H7 (cell line): Measurements from ENCODE around the gene DRC7. TPM values are rescaled to one million over a fixed set of nuclear protein-coding genes. Genes with fewer than 3 reads are reported as not detected.
A peak's percentile ranks its signal among the peaks of the same experiment; 100 is the strongest.

Experiments
- DNase-seq: peaks from one replicate; pipeline ENCODE4 v3.0.0; 2012
- H3K27me3 ChIP-seq: 2 replicates; pipeline ENCODE4 v1.6.0; 2011; ENCODE audit warnings: mild to moderate bottlenecking, low read length; ENCODE audit not compliant: control insufficient read depth, insufficient read depth
- H3K36me3 ChIP-seq: replicated peaks from 2 replicates; pipeline ENCODE4 v1.5.1; 2011; ENCODE audit warnings: low read length; ENCODE audit not compliant: control insufficient read depth, insufficient read depth
- H3K4me3 ChIP-seq: 2 replicates; pipeline ENCODE4 v1.5.1; 2011; ENCODE audit warnings: low read depth, mild to moderate bottlenecking, control low read depth, low read length, moderate library complexity; ENCODE audit not compliant: insufficient read depth
- total RNA-seq: library from RNA; depleted of rRNA; stranded (reverse); fragments of >200 nt; shearing (Covaris generic); gene quantifications from 2 replicates; pipeline ENCODE4 v1.2.3, GENCODE V29; 2014

Gene DRC7
- total RNA-seq, 1 experiment from 2014 or later: 0.03 TPM

- DNase-seq: no peak
- Histone ChIP-seq H3K27me3 (no peaks in the 10 kb centered on the region), H3K4me3 (no peak overlapping the region), H3K36me3 (no peaks in the 10 kb centered on the region)
Observed at GRCh38 chr16:57692636-57693035, 2.0 kb upstream of the DRC7 start.

- no peak for DNase-seq
- H3K36me3 ChIP-seq: no peaks in the 10 kb centered on the region
- H3K27me3 ChIP-seq: no peaks in the 10 kb centered on the region
- no peak overlapping the region for H3K4me3 ChIP-seq
Observed at GRCh38 chr16:57693550-57693949, 1.1 kb upstream of the DRC7 start.

GRCh38 chr16:57694231-57694724 lies 328 bp upstream of the DRC7 start:
- Histone ChIP-seq H3K36me3 (no peaks in the 10 kb centered on the region), H3K27me3 (no peaks in the 10 kb centered on the region), H3K4me3 (no peak overlapping the region)
- no peak for DNase-seq

GRCh38 chr16:57695680-57696069 lies 1.1 kb downstream of the DRC7 start:
- Histone ChIP-seq H3K36me3 (no peaks in the 10 kb centered on the region), H3K4me3 (no peak overlapping the region), H3K27me3 (no peaks in the 10 kb centered on the region)
- DNase-seq: no peak

- no peak for DNase-seq
- H3K27me3 ChIP-seq: no peaks in the 10 kb centered on the region
- H3K36me3 ChIP-seq: no peaks in the 10 kb centered on the region
- H3K4me3 ChIP-seq: no peak overlapping the region
Observed at GRCh38 chr16:57696240-57696639, 1.6 kb downstream of the DRC7 start.

GRCh38 chr16:57697896-57698537 lies 3.4 kb downstream of the DRC7 start:
- H3K27me3 ChIP-seq: no peaks in the 10 kb centered on the region
- DNase-seq: no peak
- H3K36me3 ChIP-seq: no peaks in the 10 kb centered on the region
- no peak overlapping the region for H3K4me3 ChIP-seq

GRCh38 chr16:57698812-57699405 lies 4.3 kb downstream of the DRC7 start:
- no peak overlapping the region for H3K4me3 ChIP-seq
- DNase-seq: peak; percentile 24
- no peaks in the 10 kb centered on the region for H3K36me3 ChIP-seq
- no peaks in the 10 kb centered on the region for H3K27me3 ChIP-seq

GRCh38 chr16:57699481-57699880 lies 4.9 kb downstream of the DRC7 start:
- H3K36me3 ChIP-seq: no peaks in the 10 kb centered on the region
- no peak for DNase-seq
- no peak overlapping the region for H3K4me3 ChIP-seq
- no peaks in the 10 kb centered on the region for H3K27me3 ChIP-seq

GRCh38 chr16:57699899-57700298 lies 5.3 kb downstream of the DRC7 start:
- Histone ChIP-seq H3K27me3 (no peaks in the 10 kb centered on the region), H3K36me3 (no peaks in the 10 kb centered on the region), H3K4me3 (no peak overlapping the region)
- DNase-seq: no peak

GRCh38 chr16:57700781-57701551 lies 6.4 kb downstream of the DRC7 start:
- no peaks in the 10 kb centered on the region for H3K27me3 ChIP-seq
- H3K36me3 ChIP-seq: no peaks in the 10 kb centered on the region
- no peak for DNase-seq
- H3K4me3 ChIP-seq: no peak overlapping the region

- DNase-seq: peak; percentile 22
- no peaks in the 10 kb centered on the region for H3K36me3 ChIP-seq
- no peaks in the 10 kb centered on the region for H3K27me3 ChIP-seq
- no peak overlapping the region for H3K4me3 ChIP-seq
Observed at GRCh38 chr16:57701759-57702371, 7.3 kb downstream of the DRC7 start.

GRCh38 chr16:57703416-57704010 lies 8.9 kb downstream of the DRC7 start:
- H3K27me3 ChIP-seq: no peaks in the 10 kb centered on the region
- no peaks in the 10 kb centered on the region for H3K36me3 ChIP-seq
- H3K4me3 ChIP-seq: no peak overlapping the region
- no peak for DNase-seq

GRCh38 chr16:57704011-57704904 lies 9.7 kb downstream of the DRC7 start:
- peak; percentile 33 for DNase-seq
- Histone ChIP-seq H3K27me3 (no peaks in the 10 kb centered on the region), H3K4me3 (no peak overlapping the region), H3K36me3 (no peaks in the 10 kb centered on the region)
